HepG2 (cell line): Measurements from ENCODE around the gene FER1L5. TPM values are rescaled to one million over a fixed set of nuclear protein-coding genes. Genes with fewer than 3 reads are reported as not detected.

ENCODE experiments used
- ADNP ChIP-seq: sonication (generic); formaldehyde crosslinking; IDR thresholded peaks from 2 replicates; pipeline ENCODE4 v1.4.0; 2020; ENCODE audit warnings: missing genetic modification reagents
- ATF7 ChIP-seq, 2 experiments: fragments of 450-650 bp in 1 of 2; sonication (generic) in 1 of 2; formaldehyde crosslinking in 1 of 2; IDR thresholded peaks; 2 replicates each; pipeline versions ENCODE4 v1.4.0 to v1.6.1; 2016 to 2020; ENCODE audit warnings: antibody characterized with exemption in 1 of 2, mild to moderate bottlenecking in 1 of 2, missing genetic modification reagents in 1 of 2
- CCDC6 ChIP-seq: sonication (generic); formaldehyde crosslinking; IDR thresholded peaks from 2 replicates; pipeline ENCODE4 v1.8.1; 2022; ENCODE audit warnings: mild to moderate bottlenecking, missing genetic modification reagents, moderate library complexity
- CHD2 ChIP-seq: IDR thresholded peaks from 2 replicates; pipeline ENCODE4 v1.6.1; 2011; ENCODE audit warnings: low read depth, low read length, improper control_type of control experiment
- HNF4G ChIP-seq, 2 experiments: sonication (generic) in 1 of 2; formaldehyde crosslinking in 1 of 2; IDR thresholded peaks; 2 replicates each; pipeline versions ENCODE4 v1.4.0 to v1.6.1; 2011 to 2020; ENCODE audit warnings: borderline replicate concordance in 2 of 2, low read depth in 2 of 2, mild to moderate bottlenecking in 2 of 2, low read length in 1 of 2, missing genetic modification reagents in 1 of 2, moderate library complexity in 1 of 2
- KAT7 ChIP-seq: IDR thresholded peaks from 2 replicates; pipeline ENCODE4 v1.6.1; 2018; ENCODE audit warnings: borderline replicate concordance, missing compliant biosample characterization
- NFE2 ChIP-seq: sonication (generic); formaldehyde crosslinking; IDR thresholded peaks from 2 replicates; pipeline ENCODE4 v1.4.0; 2020; ENCODE audit warnings: missing genetic modification reagents
- NFIB ChIP-seq: sonication (generic); formaldehyde crosslinking; IDR thresholded peaks from 2 replicates; pipeline ENCODE4 v1.9.0; 2021; ENCODE audit warnings: missing genetic modification reagents, mild to moderate bottlenecking, borderline replicate concordance
- NR2F2 ChIP-seq: IDR thresholded peaks from 2 replicates; pipeline ENCODE4 v1.6.1; 2012; ENCODE audit warnings: low read depth, inconsistent platforms, borderline replicate concordance
- PTBP1 ChIP-seq: fragments of 200-400 bp; formaldehyde crosslinking; IDR thresholded peaks from 2 replicates; pipeline ENCODE4 v1.6.1; 2018; ENCODE audit warnings: low read length, low read depth; ENCODE audit not compliant: poor library complexity, severe bottlenecking
- RBM39 ChIP-seq: fragments of 200-400 bp; formaldehyde crosslinking; IDR thresholded peaks from one replicate; pipeline ENCODE4 v1.6.1; 2018; ENCODE audit warnings: antibody characterized with exemption, mild to moderate bottlenecking, low read depth, low read length; ENCODE audit not compliant: poor library complexity, severe bottlenecking
- RFX3 ChIP-seq: IDR thresholded peaks from 2 replicates; pipeline ENCODE4 v1.6.1; 2016; ENCODE audit warnings: missing biosample characterization, missing genetic modification reagents
- RXRA ChIP-seq: sonication (generic); formaldehyde crosslinking; IDR thresholded peaks from 2 replicates; pipeline ENCODE4 v1.5.1; 2020; ENCODE audit warnings: missing genetic modification reagents
- SATB2 ChIP-seq: sonication (generic); formaldehyde crosslinking; IDR thresholded peaks from 2 replicates; pipeline ENCODE4 v1.5.0; 2020; ENCODE audit warnings: missing genetic modification reagents
- TBP ChIP-seq: sonication (generic); formaldehyde crosslinking; IDR thresholded peaks from 2 replicates; pipeline ENCODE4 v1.5.0; 2020; ENCODE audit warnings: missing genetic modification reagents
- ZFP36 ChIP-seq: fragments of 150-350 bp; IDR thresholded peaks from 2 replicates; pipeline ENCODE4 v1.6.1; 2018; ENCODE audit warnings: borderline replicate concordance, low read length, low read depth; ENCODE audit not compliant: partially characterized antibody
- ZNF205 ChIP-seq: IDR thresholded peaks from 2 replicates; pipeline ENCODE4 v1.6.1; 2018; ENCODE audit warnings: missing biosample characterization, missing genetic modification reagents
- ZNF724P ChIP-seq: sonication (generic); formaldehyde crosslinking; IDR thresholded peaks from 2 replicates; pipeline ENCODE4 v1.8.0; 2022; ENCODE audit warnings: missing genetic modification reagents, borderline replicate concordance
- polyA plus RNA-seq, 8 experiments: library from polyadenylated mRNA; depleted of rRNA in 3 of 8; stranded (reverse) in 7 of 8; unstranded in 1 of 8; fragments of >200 nt; fragmentation: Illumina TruSeq in 4 of 8; extraction: Trizol in 4 of 8; gene quantifications; 2 replicates each; pipeline versions ENCODE4 v1.2.1 to v1.2.3, GENCODE V29; 2011 to 2016; ENCODE audit warnings: low read depth in 4 of 8, missing spikeins in 1 of 8, mixed read lengths in 1 of 8; ENCODE audit not compliant: insufficient read depth in 1 of 8
- total RNA-seq, 5 experiments: library from RNA; depleted of rRNA; stranded (reverse); fragments of >200 nt; fragmentation: Illumina TruSeq; extraction: Trizol; gene quantifications; 2 replicates each; pipeline ENCODE4 v1.2.3, GENCODE V29; 2016; ENCODE audit warnings: low read depth in 1 of 5
- TF ChIP-seq, protein P1 (sequence below), 2 experiments: sonication (generic) in 1 of 2; formaldehyde crosslinking in 1 of 2; IDR thresholded peaks; 2 replicates each; pipeline versions ENCODE4 v1.4.0 to v1.6.1; 2018 to 2020; ENCODE audit warnings: missing genetic modification reagents in 2 of 2, borderline replicate concordance in 1 of 2, low read depth in 1 of 2, mild to moderate bottlenecking in 1 of 2, missing biosample characterization in 1 of 2
- TF ChIP-seq, protein P2 (sequence below): IDR thresholded peaks from 2 replicates; pipeline ENCODE4 v1.6.1; 2016; ENCODE audit warnings: missing compliant biosample characterization, missing genetic modification reagents, borderline replicate concordance
- TF ChIP-seq, protein P3 (sequence below): sonication (generic); formaldehyde crosslinking; IDR thresholded peaks from 2 replicates; pipeline ENCODE4 v1.8.0; 2022; ENCODE audit warnings: missing genetic modification reagents, mild to moderate bottlenecking, moderate library complexity, borderline replicate concordance
- TF ChIP-seq, protein P4 (sequence below): sonication (generic); formaldehyde crosslinking; conservative IDR thresholded peaks from 2 replicates; pipeline ENCODE4 v1.4.0; 2020; ENCODE audit warnings: missing genetic modification reagents

Gene FER1L5
- total and polyA plus RNA-seq, 2 of the 13 experiments (the other 11 are each of a cell fraction or from before 2014, with no cell fraction given): 0.02 to 0.08 TPM

DNA sequence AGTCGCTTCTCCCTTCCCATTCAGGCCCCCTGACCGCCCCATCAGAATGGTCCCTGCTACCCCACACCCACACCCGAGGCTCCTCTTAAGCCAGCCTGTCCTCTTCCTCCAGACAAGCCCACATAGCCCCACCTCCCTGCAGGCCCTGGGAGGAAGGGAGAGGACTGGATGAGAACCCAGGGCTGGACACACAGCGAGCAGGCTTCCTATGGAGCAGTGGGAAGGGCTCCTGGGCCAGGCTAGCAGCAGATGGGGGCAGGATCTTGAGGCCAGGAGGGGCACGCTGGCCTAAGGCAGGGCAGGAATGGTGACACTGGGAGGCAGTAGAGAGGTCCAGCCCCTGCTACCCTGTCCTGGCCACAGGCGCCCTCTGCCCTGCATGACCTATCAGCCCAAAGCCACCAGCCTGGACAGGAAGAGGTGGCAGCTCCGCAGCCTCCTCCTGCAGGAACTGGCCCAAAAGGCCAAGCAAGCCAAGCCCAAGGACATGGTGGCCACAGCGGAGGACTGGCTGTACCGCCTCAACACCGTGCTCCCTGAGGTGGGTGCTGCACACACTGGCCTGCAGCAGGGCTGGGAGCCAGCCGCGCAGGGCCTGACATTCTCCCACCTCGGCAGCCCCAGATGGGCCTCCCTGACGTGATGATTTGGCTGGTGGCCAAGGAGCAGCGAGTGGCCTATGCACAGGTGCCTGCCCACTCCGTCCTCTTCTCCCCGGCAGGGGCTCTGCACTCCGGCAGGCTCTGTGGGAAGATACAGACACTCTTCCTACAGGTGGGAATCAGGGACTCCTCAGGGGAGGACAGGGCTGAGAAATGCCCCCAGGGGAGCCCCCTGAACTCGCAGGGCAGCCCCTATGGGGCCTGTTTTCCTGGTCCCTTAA, 43.3 kb downstream of the FER1L5 start (continued):
- TF ChIP-seq, protein P1, sequence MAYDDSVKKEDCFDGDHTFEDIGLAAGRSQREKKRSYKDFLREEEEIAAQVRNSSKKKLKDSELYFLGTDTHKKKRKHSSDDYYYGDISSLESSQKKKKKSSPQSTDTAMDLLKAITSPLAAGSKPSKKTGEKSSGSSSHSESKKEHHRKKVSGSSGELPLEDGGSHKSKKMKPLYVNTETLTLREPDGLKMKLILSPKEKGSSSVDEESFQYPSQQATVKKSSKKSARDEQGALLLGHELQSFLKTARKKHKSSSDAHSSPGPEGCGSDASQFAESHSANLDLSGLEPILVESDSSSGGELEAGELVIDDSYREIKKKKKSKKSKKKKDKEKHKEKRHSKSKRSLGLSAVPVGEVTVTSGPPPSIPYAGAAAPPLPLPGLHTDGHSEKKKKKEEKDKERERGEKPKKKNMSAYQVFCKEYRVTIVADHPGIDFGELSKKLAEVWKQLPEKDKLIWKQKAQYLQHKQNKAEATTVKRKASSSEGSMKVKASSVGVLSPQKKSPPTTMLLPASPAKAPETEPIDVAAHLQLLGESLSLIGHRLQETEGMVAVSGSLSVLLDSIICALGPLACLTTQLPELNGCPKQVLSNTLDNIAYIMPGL (CRISPR knock-in tag; IDR thresholded peaks at IDR 0.05; ENCODE audit: borderline replicate concordance in 1 of 2, low read depth in 1 of 2): peak in 1 of 2 experiments; percentile 86; a peak in 3 of 4 replicates
- TF ChIP-seq NR2F2 (no peak), ZNF724P (no peak), SATB2 (CRISPR knock-in tag) (no peak), NFIB (peak; percentile 99; the same call in 1 of the 2 replicates), RFX3 (CRISPR knock-in tag) (no peak), KAT7 (CRISPR knock-in tag) (no peak), NFE2 (CRISPR knock-in tag) (no peak), RBM39 (peak; percentile 45), TBP (CRISPR knock-in tag) (no peak), ATF7 (IDR thresholded peaks at IDR 0.05) (no peak; the same call in 1 of the 2 replicates), ATF7 (CRISPR knock-in tag; IDR thresholded peaks at IDR 0.05) (peak; percentile 91), PTBP1 (no peak), ADNP (CRISPR knock-in tag) (no peak), CCDC6 (CRISPR knock-in tag) (no peak), RXRA (CRISPR knock-in tag) (peak; percentile 94), CHD2 (no peak), ZNF205 (CRISPR knock-in tag) (no peak), ZFP36 (no peak), HNF4G (IDR thresholded peaks at IDR 0.05; ENCODE audit: borderline replicate concordance, low read depth, low read length) (no peak), HNF4G (CRISPR knock-in tag; IDR thresholded peaks at IDR 0.05; ENCODE audit: borderline replicate concordance, low read depth) (peak; percentile 62; the same call in 1 of the 2 replicates)
- TF ChIP-seq, protein P2, sequence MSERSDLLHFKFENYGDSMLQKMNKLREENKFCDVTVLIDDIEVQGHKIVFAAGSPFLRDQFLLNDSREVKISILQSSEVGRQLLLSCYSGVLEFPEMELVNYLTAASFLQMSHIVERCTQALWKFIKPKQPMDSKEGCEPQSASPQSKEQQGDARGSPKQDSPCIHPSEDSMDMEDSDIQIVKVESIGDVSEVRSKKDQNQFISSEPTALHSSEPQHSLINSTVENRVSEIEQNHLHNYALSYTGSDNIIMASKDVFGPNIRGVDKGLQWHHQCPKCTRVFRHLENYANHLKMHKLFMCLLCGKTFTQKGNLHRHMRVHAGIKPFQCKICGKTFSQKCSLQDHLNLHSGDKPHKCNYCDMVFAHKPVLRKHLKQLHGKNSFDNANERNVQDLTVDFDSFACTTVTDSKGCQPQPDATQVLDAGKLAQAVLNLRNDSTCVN (CRISPR knock-in tag): no peak; the same call in 1 of the 2 replicates
- TF ChIP-seq, protein P3, sequence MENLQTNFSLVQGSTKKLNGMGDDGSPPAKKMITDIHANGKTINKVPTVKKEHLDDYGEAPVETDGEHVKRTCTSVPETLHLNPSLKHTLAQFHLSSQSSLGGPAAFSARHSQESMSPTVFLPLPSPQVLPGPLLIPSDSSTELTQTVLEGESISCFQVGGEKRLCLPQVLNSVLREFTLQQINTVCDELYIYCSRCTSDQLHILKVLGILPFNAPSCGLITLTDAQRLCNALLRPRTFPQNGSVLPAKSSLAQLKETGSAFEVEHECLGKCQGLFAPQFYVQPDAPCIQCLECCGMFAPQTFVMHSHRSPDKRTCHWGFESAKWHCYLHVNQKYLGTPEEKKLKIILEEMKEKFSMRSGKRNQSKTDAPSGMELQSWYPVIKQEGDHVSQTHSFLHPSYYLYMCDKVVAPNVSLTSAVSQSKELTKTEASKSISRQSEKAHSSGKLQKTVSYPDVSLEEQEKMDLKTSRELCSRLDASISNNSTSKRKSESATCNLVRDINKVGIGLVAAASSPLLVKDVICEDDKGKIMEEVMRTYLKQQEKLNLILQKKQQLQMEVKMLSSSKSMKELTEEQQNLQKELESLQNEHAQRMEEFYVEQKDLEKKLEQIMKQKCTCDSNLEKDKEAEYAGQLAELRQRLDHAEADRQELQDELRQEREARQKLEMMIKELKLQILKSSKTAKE (CRISPR knock-in tag): no peak
- TF ChIP-seq, protein P4, sequence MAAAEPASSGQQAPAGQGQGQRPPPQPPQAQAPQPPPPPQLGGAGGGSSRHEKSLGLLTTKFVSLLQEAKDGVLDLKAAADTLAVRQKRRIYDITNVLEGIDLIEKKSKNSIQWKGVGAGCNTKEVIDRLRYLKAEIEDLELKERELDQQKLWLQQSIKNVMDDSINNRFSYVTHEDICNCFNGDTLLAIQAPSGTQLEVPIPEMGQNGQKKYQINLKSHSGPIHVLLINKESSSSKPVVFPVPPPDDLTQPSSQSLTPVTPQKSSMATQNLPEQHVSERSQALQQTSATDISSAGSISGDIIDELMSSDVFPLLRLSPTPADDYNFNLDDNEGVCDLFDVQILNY (CRISPR knock-in tag): no peak
